Panc1 (cell line): ENCODE measurements around the gene GAB3. TPM values are rescaled to one million over a fixed set of nuclear protein-coding genes. Genes with fewer than 3 reads are reported as not detected.

Experiments used
- ATAC-seq: fragments of 200-7000 bp; cut with Tn5 transposase; 2 replicates; pipeline ENCODE4 v1.9.1; 2020; ENCODE audit warnings: mild to moderate bottlenecking, moderate library complexity
- BruUV-seq: library from RNA; stranded (reverse); fragments of 400-500 nt; replicated peaks from 2 replicates; lab custom pipeline; 2021; lab: Mats Ljungman, UMichigan
- CTCF ChIA-PET: fragments of 300-600 bp; sonication (Branson Sonifier 250); formaldehyde crosslinking; loops from one replicate; lab custom pipeline; 2022; ENCODE audit warnings: antibody characterized with exemption; lab: Charles Lee
- POLR2A ChIA-PET: fragments of 300-600 bp; sonication (Branson Sonifier 250); formaldehyde crosslinking; loops from one replicate; lab custom pipeline; 2022; ENCODE audit warnings: antibody characterized with exemption; lab: Charles Lee
- DNase-seq: peaks from one replicate; pipeline ENCODE4 v3.0.0-alpha.2; 2010; ENCODE audit warnings: low read depth, low spot score
- H3K27ac ChIP-seq: 2 replicates; pipeline ENCODE4 v1.5.1; 2011; ENCODE audit warnings: mild to moderate bottlenecking, low read length, inconsistent platforms
- H3K27me3 ChIP-seq: fragments of 200-500 bp; sonication (Bioruptor generic); 2 replicates; pipeline ENCODE4 v1.6.0; 2014; ENCODE audit warnings: low read length, inconsistent platforms; ENCODE audit not compliant: control insufficient read depth, insufficient read depth
- H3K36me3 ChIP-seq: fragments of 200-500 bp; sonication (Bioruptor generic); 2 replicates; pipeline ENCODE4 v1.5.1; 2014; ENCODE audit warnings: inconsistent platforms, mild to moderate bottlenecking, low read length, moderate library complexity; ENCODE audit not compliant: control insufficient read depth, insufficient read depth
- H3K4me1 ChIP-seq: 2 replicates; pipeline ENCODE4 v1.5.1; 2011; ENCODE audit warnings: inconsistent platforms, mild to moderate bottlenecking, low read length, moderate library complexity; ENCODE audit not compliant: control insufficient read depth, insufficient read depth
- H3K4me3 ChIP-seq, 2 experiments: 2 replicates each; pipeline ENCODE4 v1.5.1; 2011 to 2012; ENCODE audit warnings: low read depth in 2 of 2, low read length in 2 of 2, mild to moderate bottlenecking in 2 of 2, inconsistent platforms in 1 of 2, moderate library complexity in 1 of 2
- H3K9me3 ChIP-seq: fragments of 200-500 bp; sonication (Bioruptor generic); 2 replicates; pipeline ENCODE4 v1.5.1; 2014; ENCODE audit warnings: low read depth, mild to moderate bottlenecking, inconsistent platforms, low read length, moderate library complexity; ENCODE audit not compliant: control insufficient read depth, insufficient read depth
- POLR2AphosphoS5 ChIP-seq: IDR thresholded peaks from 2 replicates; pipeline ENCODE4 v1.6.1; 2012; ENCODE audit warnings: mild to moderate bottlenecking, low read depth, low read length, moderate library complexity
- SIN3A ChIP-seq: IDR thresholded peaks from 2 replicates; pipeline ENCODE4 v1.6.1; 2012; ENCODE audit warnings: low read depth, mild to moderate bottlenecking, low read length, moderate library complexity, borderline replicate concordance; ENCODE audit not compliant: insufficient read depth
- TCF7L2 ChIP-seq: IDR thresholded peaks from 2 replicates; pipeline ENCODE4 v1.6.1; 2011; ENCODE audit warnings: mild to moderate bottlenecking, low read depth, low read length, inconsistent platforms
- in situ Hi-C: cut with HindIII; loops from 2 replicates; pipeline ENCODE4 v1.10.0; 2016; ENCODE audit warnings: low sequenced_read_pairs, low pct_unique_long_range_greater_than_20kb
- intact Hi-C: fragments of 100-400 bp; cut with micrococcal nuclease; formaldehyde crosslinking; loops from one replicate; pipeline ENCODE4 v1.10.0; 2022; ENCODE audit not compliant: unreplicated experiment
- total RNA-seq: library from RNA; stranded (reverse); gene quantifications from one replicate; pipeline ENCODE4 v1.2.1, GENCODE V29; 2021; ENCODE audit not compliant: unreplicated experiment
- TF ChIP-seq, protein P1 (sequence below), 2 experiments: IDR thresholded peaks; 2 replicates each; pipeline ENCODE4 v1.6.1; 2011 to 2012; ENCODE audit warnings: low read depth in 2 of 2, control low read depth in 1 of 2, low read length in 1 of 2, mild to moderate bottlenecking in 1 of 2, moderate library complexity in 1 of 2; ENCODE audit not compliant: insufficient read depth in 1 of 2
- TF ChIP-seq, protein P2 (sequence below): fragments of 450-650 bp; IDR thresholded peaks from 2 replicates; pipeline ENCODE4 v1.5.1; 2017; ENCODE audit warnings: mild to moderate bottlenecking

Gene GAB3
- total RNA-seq, 1 experiment from 2014 or later: 8.2 TPM

DNA sequence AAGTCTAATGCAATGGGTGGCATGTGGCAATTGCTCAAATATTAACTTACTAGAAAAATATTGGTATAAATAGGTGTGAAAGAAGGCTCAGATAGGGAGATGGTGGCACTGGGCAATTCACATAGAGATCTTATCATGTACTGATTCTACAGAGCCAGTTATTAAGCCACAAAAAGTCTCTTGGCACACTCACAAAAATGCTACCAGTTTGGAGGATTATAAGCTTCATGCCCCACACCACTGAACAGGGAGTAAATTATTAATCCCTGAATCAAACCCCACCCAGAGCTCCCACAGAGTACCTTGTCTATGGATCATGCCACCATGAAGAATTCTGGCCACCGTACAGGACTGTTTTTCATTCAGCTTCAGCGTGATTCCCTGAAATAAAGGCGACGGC, 40.6 kb upstream of the GAB3 start:
- no peak for DNase-seq
- no peak for TF ChIP-seq SIN3A
- TF ChIP-seq, protein P1, sequence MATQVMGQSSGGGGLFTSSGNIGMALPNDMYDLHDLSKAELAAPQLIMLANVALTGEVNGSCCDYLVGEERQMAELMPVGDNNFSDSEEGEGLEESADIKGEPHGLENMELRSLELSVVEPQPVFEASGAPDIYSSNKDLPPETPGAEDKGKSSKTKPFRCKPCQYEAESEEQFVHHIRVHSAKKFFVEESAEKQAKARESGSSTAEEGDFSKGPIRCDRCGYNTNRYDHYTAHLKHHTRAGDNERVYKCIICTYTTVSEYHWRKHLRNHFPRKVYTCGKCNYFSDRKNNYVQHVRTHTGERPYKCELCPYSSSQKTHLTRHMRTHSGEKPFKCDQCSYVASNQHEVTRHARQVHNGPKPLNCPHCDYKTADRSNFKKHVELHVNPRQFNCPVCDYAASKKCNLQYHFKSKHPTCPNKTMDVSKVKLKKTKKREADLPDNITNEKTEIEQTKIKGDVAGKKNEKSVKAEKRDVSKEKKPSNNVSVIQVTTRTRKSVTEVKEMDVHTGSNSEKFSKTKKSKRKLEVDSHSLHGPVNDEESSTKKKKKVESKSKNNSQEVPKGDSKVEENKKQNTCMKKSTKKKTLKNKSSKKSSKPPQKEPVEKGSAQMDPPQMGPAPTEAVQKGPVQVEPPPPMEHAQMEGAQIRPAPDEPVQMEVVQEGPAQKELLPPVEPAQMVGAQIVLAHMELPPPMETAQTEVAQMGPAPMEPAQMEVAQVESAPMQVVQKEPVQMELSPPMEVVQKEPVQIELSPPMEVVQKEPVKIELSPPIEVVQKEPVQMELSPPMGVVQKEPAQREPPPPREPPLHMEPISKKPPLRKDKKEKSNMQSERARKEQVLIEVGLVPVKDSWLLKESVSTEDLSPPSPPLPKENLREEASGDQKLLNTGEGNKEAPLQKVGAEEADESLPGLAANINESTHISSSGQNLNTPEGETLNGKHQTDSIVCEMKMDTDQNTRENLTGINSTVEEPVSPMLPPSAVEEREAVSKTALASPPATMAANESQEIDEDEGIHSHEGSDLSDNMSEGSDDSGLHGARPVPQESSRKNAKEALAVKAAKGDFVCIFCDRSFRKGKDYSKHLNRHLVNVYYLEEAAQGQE (IDR thresholded peaks at IDR 0.05; ENCODE audit: insufficient read depth in 1 of 2, low read depth in 2 of 2, low read length in 1 of 2): no peak
- TF ChIP-seq POLR2AphosphoS5: no peak
- TF ChIP-seq, protein P2, sequence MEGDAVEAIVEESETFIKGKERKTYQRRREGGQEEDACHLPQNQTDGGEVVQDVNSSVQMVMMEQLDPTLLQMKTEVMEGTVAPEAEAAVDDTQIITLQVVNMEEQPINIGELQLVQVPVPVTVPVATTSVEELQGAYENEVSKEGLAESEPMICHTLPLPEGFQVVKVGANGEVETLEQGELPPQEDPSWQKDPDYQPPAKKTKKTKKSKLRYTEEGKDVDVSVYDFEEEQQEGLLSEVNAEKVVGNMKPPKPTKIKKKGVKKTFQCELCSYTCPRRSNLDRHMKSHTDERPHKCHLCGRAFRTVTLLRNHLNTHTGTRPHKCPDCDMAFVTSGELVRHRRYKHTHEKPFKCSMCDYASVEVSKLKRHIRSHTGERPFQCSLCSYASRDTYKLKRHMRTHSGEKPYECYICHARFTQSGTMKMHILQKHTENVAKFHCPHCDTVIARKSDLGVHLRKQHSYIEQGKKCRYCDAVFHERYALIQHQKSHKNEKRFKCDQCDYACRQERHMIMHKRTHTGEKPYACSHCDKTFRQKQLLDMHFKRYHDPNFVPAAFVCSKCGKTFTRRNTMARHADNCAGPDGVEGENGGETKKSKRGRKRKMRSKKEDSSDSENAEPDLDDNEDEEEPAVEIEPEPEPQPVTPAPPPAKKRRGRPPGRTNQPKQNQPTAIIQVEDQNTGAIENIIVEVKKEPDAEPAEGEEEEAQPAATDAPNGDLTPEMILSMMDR: no peak
- no peak for TF ChIP-seq TCF7L2
- ChIA-PET CTCF (no interaction called here), POLR2A (no interaction called here)
- peaks cover 18% of the 10 kb centered on the region for H3K4me1 ChIP-seq
- no peaks in the 10 kb centered on the region for H3K27me3 ChIP-seq
- no peaks in the 10 kb centered on the region for H3K36me3 ChIP-seq
- ATAC-seq: no peak
- in situ Hi-C loops (no loop called here), intact Hi-C loops (no loop called here)
- no peaks in the 10 kb centered on the region for H3K9me3 ChIP-seq
- H3K4me3 ChIP-seq: no peak overlapping the region
- H3K27ac ChIP-seq: no peak overlapping the region
- no TSS peak for BruUV-seq

DNA sequence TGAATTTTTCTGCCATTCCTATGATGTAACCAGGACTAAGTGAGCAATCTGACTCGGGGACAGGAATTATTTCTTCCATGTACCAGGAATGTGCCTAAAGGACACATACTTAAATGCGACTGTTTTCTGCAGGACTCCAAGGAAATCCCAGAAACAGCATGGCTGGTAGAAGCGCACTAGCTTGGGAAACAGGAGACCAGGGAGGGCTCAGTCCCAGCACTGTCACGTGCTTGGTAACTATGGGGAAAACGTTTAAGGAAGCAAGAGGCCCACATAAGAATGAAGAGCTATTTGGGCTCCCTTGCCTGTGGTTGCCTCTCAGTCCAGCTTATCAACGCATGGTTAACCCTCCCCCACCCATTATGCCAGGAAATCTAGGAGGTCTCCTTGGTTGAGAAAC, 34.8 kb upstream of the GAB3 start:
- TF ChIP-seq, protein P2: no peak
- TF ChIP-seq TCF7L2: no peak
- no peak for TF ChIP-seq POLR2AphosphoS5
- TF ChIP-seq, protein P1 (IDR thresholded peaks at IDR 0.05; ENCODE audit: insufficient read depth in 1 of 2, low read depth in 2 of 2, low read length in 1 of 2): no peak
- no peak for TF ChIP-seq SIN3A
- ChIA-PET CTCF (no interaction called here), POLR2A (no interaction called here)
- ATAC-seq (no peak), DNase-seq (no peak)
- H3K9me3 ChIP-seq: no peaks in the 10 kb centered on the region
- intact Hi-C loops: no loop called here
- H3K27ac ChIP-seq: no peak overlapping the region
- no peaks in the 10 kb centered on the region for H3K36me3 ChIP-seq
- in situ Hi-C loops: no loop called here
- H3K4me3 ChIP-seq: no peak overlapping the region
- no peaks in the 10 kb centered on the region for H3K27me3 ChIP-seq
- no TSS peak for BruUV-seq
- H3K4me1 ChIP-seq: no peaks in the 10 kb centered on the region
